Peyer's patch (tissue), 4 donors: ENCODE measurements around the gene FOS. TPM values are rescaled to one million over a fixed set of nuclear protein-coding genes. Genes with fewer than 3 reads are reported as not detected.

Experiments used
- DNase-seq, 3 donors: peaks; one replicate each; pipeline ENCODE4 v3.0.0-alpha.2; 2017 to 2019
- H3K27ac ChIP-seq, 4 donors: fragments of 200-600 bp; sonication (generic); one replicate each; pipeline ENCODE4 v1.5.1; 2016 to 2019
- H3K27me3 ChIP-seq, 2 donors: fragments of 200-600 bp; sonication (generic); one replicate each; pipeline ENCODE4 v1.5.1; 2019
- H3K36me3 ChIP-seq, 3 donors: fragments of 200-600 bp; sonication (generic); one replicate each; pipeline ENCODE4 v1.5.1; 2016 to 2019
- H3K4me1 ChIP-seq, 4 donors: fragments of 200-600 bp; sonication (generic); one replicate each; pipeline ENCODE4 v1.5.1; 2016 to 2019
- H3K4me3 ChIP-seq, 4 donors: fragments of 200-600 bp; sonication (generic); 1 replicate in 3 of 4; 2 replicates in 1 of 4; pipeline ENCODE4 v1.5.1; 2016 to 2019; ENCODE audit warnings: mild to moderate bottlenecking in 1 of 4
- H3K9me3 ChIP-seq, 4 donors: fragments of 200-600 bp; sonication (generic); one replicate each; pipeline ENCODE4 v1.5.1; 2016 to 2019; ENCODE audit warnings: mild to moderate bottlenecking in 1 of 4
- CTCF ChIP-seq, 6 experiments: fragments of 450-650 bp in 4 of 6; fragments of 200-600 bp in 2 of 6; sonication (generic) in 1 of 6; IDR thresholded peaks; one replicate each; pipeline ENCODE4 v1.5.1; 2017 to 2019; ENCODE audit warnings: antibody characterized with exemption in 6 of 6, mild to moderate bottlenecking in 3 of 6, moderate library complexity in 1 of 6
- POLR2A ChIP-seq, 2 donors: fragments of 450-650 bp; IDR thresholded peaks; one replicate each; pipeline ENCODE4 v1.5.1; 2017; ENCODE audit warnings: antibody characterized with exemption in 2 of 2, mild to moderate bottlenecking in 2 of 2, moderate library complexity in 2 of 2
- total RNA-seq, 4 donors: library from RNA; depleted of rRNA; stranded (reverse); fragments of >200 nt; gene quantifications; one replicate each; pipeline ENCODE4 v1.1.0, GENCODE V29; 2016

The FOS gene
- total RNA-seq, 4 donors from 2014 or later: 267 to 2,466 (median 503) TPM

GRCh38 chr14:75279153-75279762 lies 630 bp downstream of the FOS start:
- Histone ChIP-seq H3K4me3 (peak overlapping the region; percentile 62 to 69 (median 62)), H3K36me3 (peaks cover 0 to 28% (median 0%) of the 10 kb centered on the region in 3 donors), H3K27ac (peak overlapping the region; percentile 77 to 99 (median 92)), H3K9me3 (no peaks in the 10 kb centered on the region), H3K27me3 (no peaks in the 10 kb centered on the region), H3K4me1 (peaks cover 11 to 26% (median 16%) of the 10 kb centered on the region in 4 donors)
- TF ChIP-seq CTCF (IDR thresholded peaks at IDR 0.05) (no peak), POLR2A (IDR thresholded peaks at IDR 0.05) (no peak)
- peak; percentile 72 to 85 (median 75) for DNase-seq

- peaks cover 0 to 28% (median 0%) of the 10 kb centered on the region in 3 donors for H3K36me3 ChIP-seq
- peak in 1 of 3 donors; percentile 60 for DNase-seq
- no peaks in the 10 kb centered on the region for H3K9me3 ChIP-seq
- TF ChIP-seq CTCF (IDR thresholded peaks at IDR 0.05) (no peak), POLR2A (IDR thresholded peaks at IDR 0.05) (peak in 1 of 2 donors; percentile 10)
- H3K27me3 ChIP-seq: no peaks in the 10 kb centered on the region
- peaks cover 8 to 25% (median 17%) of the 10 kb centered on the region in 4 donors for H3K4me1 ChIP-seq
- peak overlapping the region; percentile 77 to 99 (median 92) for H3K27ac ChIP-seq
- H3K4me3 ChIP-seq: peak overlapping the region; percentile 62 to 69 (median 62)
Observed at GRCh38 chr14:75279763-75280290, 1.2 kb downstream of the FOS start.

- TF ChIP-seq CTCF (IDR thresholded peaks at IDR 0.05): no peak
- TF ChIP-seq POLR2A (IDR thresholded peaks at IDR 0.05): no peak
- Histone ChIP-seq H3K27me3 (no peaks in the 10 kb centered on the region), H3K4me1 (peaks cover 8 to 25% (median 17%) of the 10 kb centered on the region in 4 donors), H3K27ac (peak overlapping the region; percentile 77 to 99 (median 92)), H3K4me3 (peak overlapping the region; percentile 62 to 69 (median 62)), H3K9me3 (no peaks in the 10 kb centered on the region), H3K36me3 (peaks cover 0 to 28% (median 0%) of the 10 kb centered on the region in 3 donors)
- no peak for DNase-seq
Observed at GRCh38 chr14:75280291-75280830, 1.7 kb downstream of the FOS start.

DNA sequence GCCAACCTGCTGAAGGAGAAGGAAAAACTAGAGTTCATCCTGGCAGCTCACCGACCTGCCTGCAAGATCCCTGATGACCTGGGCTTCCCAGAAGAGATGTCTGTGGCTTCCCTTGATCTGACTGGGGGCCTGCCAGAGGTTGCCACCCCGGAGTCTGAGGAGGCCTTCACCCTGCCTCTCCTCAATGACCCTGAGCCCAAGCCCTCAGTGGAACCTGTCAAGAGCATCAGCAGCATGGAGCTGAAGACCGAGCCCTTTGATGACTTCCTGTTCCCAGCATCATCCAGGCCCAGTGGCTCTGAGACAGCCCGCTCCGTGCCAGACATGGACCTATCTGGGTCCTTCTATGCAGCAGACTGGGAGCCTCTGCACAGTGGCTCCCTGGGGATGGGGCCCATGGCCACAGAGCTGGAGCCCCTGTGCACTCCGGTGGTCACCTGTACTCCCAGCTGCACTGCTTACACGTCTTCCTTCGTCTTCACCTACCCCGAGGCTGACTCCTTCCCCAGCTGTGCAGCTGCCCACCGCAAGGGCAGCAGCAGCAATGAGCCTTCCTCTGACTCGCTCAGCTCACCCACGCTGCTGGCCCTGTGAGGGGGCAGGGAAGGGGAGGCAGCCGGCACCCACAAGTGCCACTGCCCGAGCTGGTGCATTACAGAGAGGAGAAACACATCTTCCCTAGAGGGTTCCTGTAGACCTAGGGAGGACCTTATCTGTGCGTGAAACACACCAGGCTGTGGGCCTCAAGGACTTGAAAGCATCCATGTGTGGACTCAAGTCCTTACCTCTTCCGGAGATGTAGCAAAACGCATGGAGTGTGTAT lies 2.4 kb downstream of the FOS start:
- Histone ChIP-seq H3K36me3 (peaks cover 0 to 28% (median 0%) of the 10 kb centered on the region in 3 donors), H3K27me3 (no peaks in the 10 kb centered on the region), H3K27ac (peak overlapping the region; percentile 4 to 99 (median 92)), H3K4me1 (peaks cover 8 to 21% (median 16%) of the 10 kb centered on the region in 4 donors), H3K4me3 (peak overlapping the region; percentile 12 to 69 (median 62)), H3K9me3 (no peaks in the 10 kb centered on the region)
- TF ChIP-seq POLR2A (IDR thresholded peaks at IDR 0.05) (peak in 1 of 2 donors; percentile 14), CTCF (IDR thresholded peaks at IDR 0.05) (no peak)
- DNase-seq: no peak

DNA sequence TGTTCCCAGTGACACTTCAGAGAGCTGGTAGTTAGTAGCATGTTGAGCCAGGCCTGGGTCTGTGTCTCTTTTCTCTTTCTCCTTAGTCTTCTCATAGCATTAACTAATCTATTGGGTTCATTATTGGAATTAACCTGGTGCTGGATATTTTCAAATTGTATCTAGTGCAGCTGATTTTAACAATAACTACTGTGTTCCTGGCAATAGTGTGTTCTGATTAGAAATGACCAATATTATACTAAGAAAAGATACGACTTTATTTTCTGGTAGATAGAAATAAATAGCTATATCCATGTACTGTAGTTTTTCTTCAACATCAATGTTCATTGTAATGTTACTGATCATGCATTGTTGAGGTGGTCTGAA lies 3.0 kb downstream of the FOS start:
- Histone ChIP-seq H3K36me3 (peaks cover 0 to 28% (median 0%) of the 10 kb centered on the region in 3 donors), H3K4me3 (peak overlapping the region in 2 of 4 donors; percentile 62 to 63), H3K27ac (peak overlapping the region; percentile 4 to 99 (median 61)), H3K9me3 (no peaks in the 10 kb centered on the region), H3K27me3 (no peaks in the 10 kb centered on the region), H3K4me1 (peaks cover 5 to 20% (median 11%) of the 10 kb centered on the region in 4 donors)
- DNase-seq: no peak
- TF ChIP-seq CTCF (IDR thresholded peaks at IDR 0.05): no peak
- TF ChIP-seq POLR2A (IDR thresholded peaks at IDR 0.05): peak in 1 of 2 donors; percentile 26
